K562 (cell line): ENCODE measurements around the gene MORC1. TPM values are rescaled to one million over a fixed set of nuclear protein-coding genes. Genes with fewer than 3 reads are reported as not detected.

ENCODE experiments used
- ATAC-seq: fragments of 200-7000 bp; cut with Tn5 transposase; 3 replicates; pipeline ENCODE4 v1.9.1; 2020; ENCODE audit warnings: moderate library complexity
- BruUV-seq: library from RNA; stranded (reverse); fragments of 400-500 nt; replicated peaks from 2 replicates; lab custom pipeline; 2021; lab: Mats Ljungman, UMichigan
- CTCF ChIA-PET: fragments of 300-600 bp; formaldehyde crosslinking; extraction: SDS; loops from one replicate; lab custom pipeline; 2021; ENCODE audit warnings: low intra/inter-chr PET ratio; lab: Yijun Ruan, JAX
- POLR2A ChIA-PET: fragments of 300-600, 350-650 bp; sonication (Branson Sonifier 250); formaldehyde crosslinking; extraction: SDS; loops from one replicate; lab custom pipeline; 2021; ENCODE audit warnings: antibody characterized with exemption, inconsistent platforms; lab: Yijun Ruan, JAX
- DNase-seq, 4 experiments: peaks; one replicate each; pipeline versions ENCODE4 v3.0.0 to v3.0.0-alpha.2; 2011 to 2018; ENCODE audit warnings: low spot score in 3 of 4, mixed read lengths in 3 of 4; ENCODE audit errors: extremely low read depth in 1 of 4
- FAIRE-seq: peaks from 2 replicates; lab custom pipeline; 2011; peaks lifted over from hg19 to GRCh38; lab: Jason Lieb, UNC
- H2AFZ ChIP-seq: 2 replicates; pipeline ENCODE4 v1.6.0; 2011; ENCODE audit warnings: low read depth, low read length, control low read depth, inconsistent platforms
- H3K27ac ChIP-seq: fragments of 200-600 bp; 3 replicates; pipeline ENCODE4 v1.8.0; 2011; ENCODE audit warnings: low read depth, mild to moderate bottlenecking, control low read depth, inconsistent platforms, low read length, moderate library complexity, mixed read lengths; ENCODE audit errors: extremely low read depth
- H3K27me3 ChIP-seq, 2 experiments: fragments of 300-600 bp in 1 of 2; 2 replicates in 1 of 2; 3 replicates in 1 of 2; pipeline versions ENCODE4 v1.6.0 to v1.8.0; 2011; ENCODE audit warnings: inconsistent platforms in 2 of 2, low read length in 2 of 2, mild to moderate bottlenecking in 1 of 2, mixed read lengths in 1 of 2, moderate library complexity in 1 of 2; ENCODE audit not compliant: control insufficient read depth in 2 of 2, insufficient read depth in 2 of 2
- H3K36me3 ChIP-seq: fragments of 300-600 bp; 3 replicates; pipeline ENCODE4 v1.8.0; 2011; ENCODE audit warnings: mild to moderate bottlenecking, low read length, inconsistent platforms; ENCODE audit not compliant: control insufficient read depth, insufficient read depth
- H3K4me1 ChIP-seq, 2 experiments: fragments of 200-600 bp in 1 of 2; replicated peaks in 1 of 2; 2 replicates in 1 of 2; 3 replicates in 1 of 2; pipeline versions ENCODE4 v1.5.1 to v1.8.0; 2011; ENCODE audit warnings: inconsistent platforms in 2 of 2, low read length in 2 of 2, mild to moderate bottlenecking in 1 of 2, mixed read lengths in 1 of 2, moderate library complexity in 1 of 2; ENCODE audit not compliant: control insufficient read depth in 2 of 2, insufficient read depth in 2 of 2
- H3K4me2 ChIP-seq: 2 replicates; pipeline ENCODE4 v1.6.1; 2011; ENCODE audit warnings: low read length, control low read depth, inconsistent platforms, mixed read lengths; ENCODE audit not compliant: insufficient read depth
- H3K4me3 ChIP-seq: fragments of 200-600 bp; sonication (generic), shearing (Covaris generic); 2 replicates; pipeline ENCODE4 v1.5.1; 2016; ENCODE audit warnings: control low read depth, inconsistent platforms
- H3K79me2 ChIP-seq: fragments of 200-600 bp; 3 replicates; pipeline ENCODE4 v1.8.0; 2011; ENCODE audit warnings: low read length, inconsistent platforms; ENCODE audit not compliant: control insufficient read depth, insufficient read depth
- H3K9ac ChIP-seq, 2 experiments: 2 replicates each; pipeline versions ENCODE4 v1.6.0 to v1.6.1; 2011; ENCODE audit warnings: low read depth in 2 of 2, low read length in 2 of 2, control low read depth in 1 of 2, inconsistent platforms in 1 of 2, mild to moderate bottlenecking in 1 of 2, mixed read lengths in 1 of 2; ENCODE audit not compliant: insufficient read depth in 1 of 2
- H3K9me1 ChIP-seq: one replicate; pipeline ENCODE4 v1.6.0; 2011; ENCODE audit warnings: inconsistent platforms, mild to moderate bottlenecking, low read length, moderate library complexity; ENCODE audit not compliant: control insufficient read depth, insufficient read depth
- H3K9me3 ChIP-seq: replicated peaks from 2 replicates; pipeline ENCODE4 v1.5.1; 2011; ENCODE audit warnings: low read depth, low read length, inconsistent platforms; ENCODE audit not compliant: control insufficient read depth, insufficient read depth
- H4K20me1 ChIP-seq: replicated peaks from 2 replicates; pipeline ENCODE4 v1.6.1; 2011; ENCODE audit warnings: low read length, inconsistent platforms, mixed read lengths; ENCODE audit not compliant: control insufficient read depth, insufficient read depth
- E2F4 ChIP-seq: sonication (generic); formaldehyde crosslinking; IDR thresholded peaks from 2 replicates; pipeline ENCODE4 v1.8.0; 2022; ENCODE audit warnings: mild to moderate bottlenecking, low read depth, missing genetic modification reagents
- NCOA1 ChIP-seq: fragments of 450-650 bp; IDR thresholded peaks from 2 replicates; pipeline ENCODE4 v1.6.1; 2016; ENCODE audit warnings: low read depth
- NR2C2 ChIP-seq, 2 experiments: fragments of 200-800 bp in 1 of 2; sonication (Bioruptor generic) in 1 of 2; sonication (generic) in 1 of 2; formaldehyde crosslinking in 1 of 2; IDR thresholded peaks; 2 replicates each; pipeline versions ENCODE4 v1.6.1 to v1.8.0; 2016 to 2022; ENCODE audit warnings: mild to moderate bottlenecking in 1 of 2, missing compliant biosample characterization in 1 of 2, missing genetic modification characterization in 1 of 2, missing genetic modification reagents in 1 of 2
- SAFB2 ChIP-seq: fragments of 200-400 bp; formaldehyde crosslinking; IDR thresholded peaks from 2 replicates; pipeline ENCODE4 v1.6.1; 2018; ENCODE audit warnings: borderline replicate concordance, low read length, low read depth, moderate library complexity; ENCODE audit not compliant: severe bottlenecking
- ZNF197 ChIP-seq: fragments of 200-800 bp; sonication (Bioruptor generic); IDR thresholded peaks from 2 replicates; pipeline ENCODE4 v1.6.1; 2016; ENCODE audit warnings: low read depth, missing genetic modification characterization, missing compliant biosample characterization
- ZNF232 ChIP-seq: sonication (generic); formaldehyde crosslinking; IDR thresholded peaks from 2 replicates; pipeline ENCODE4 v1.8.0; 2022; ENCODE audit warnings: mild to moderate bottlenecking, missing genetic modification reagents
- WGBS: fragments of 100-300 bp; shearing (Covaris generic); methylation state at CpG from one replicate; pipeline ENCODE4 v1.1.6; 2016; ENCODE audit warnings: low coverage, mixed read lengths; ENCODE audit not compliant: insufficient coverage; ENCODE audit errors: missing lambda C conversion rate; 5-methylcytosine and 5-hydroxymethylcytosine counted together
- in situ Hi-C: fragments of 300-500 bp; cut with MboI; formaldehyde crosslinking; loops from 4 replicates; pipeline ENCODE4 v1.15.0; 2018; ENCODE audit warnings: inconsistent platforms, mixed read lengths
- intact Hi-C: fragments of 100-400 bp; cut with micrococcal nuclease; formaldehyde crosslinking; loops from 2 replicates; pipeline ENCODE4 v1.14.2; 2022
- polyA plus RNA-seq, 8 experiments: library from polyadenylated mRNA; depleted of rRNA in 4 of 8; stranded (reverse) in 5 of 8; unstranded in 3 of 8; fragments of >200 nt; fragmentation: Nextera tagmentation in 2 of 8; fragmentation: Illumina TruSeq in 1 of 8; extraction: Ambion mirVana in 2 of 8; extraction: Trizol in 1 of 8; gene quantifications; 2 replicates each; pipeline versions ENCODE4 v1.2.1 to v1.2.3, GENCODE V29; 2011 to 2014; ENCODE audit warnings: inconsistent platforms in 1 of 8, missing spikeins in 1 of 8
- total RNA-seq, 7 experiments: library from RNA; depleted of rRNA in 6 of 7; stranded (reverse); fragments of >200 nt in 6 of 7; fragmentation: Illumina TruSeq in 2 of 7; extraction: Trizol in 2 of 7; gene quantifications; 2 replicates each; pipeline versions ENCODE4 v1.2.1 to v1.2.3, GENCODE V29; 2011 to 2021; ENCODE audit warnings: low replicate concordance in 1 of 7

Gene MORC1
- total and polyA plus RNA-seq, 9 of the 15 experiments (the other 6 are each of a cell fraction or from before 2014, with no cell fraction given) = 0.08 to 0.41 (median 0.30) TPM; not detected in 1

DNA sequence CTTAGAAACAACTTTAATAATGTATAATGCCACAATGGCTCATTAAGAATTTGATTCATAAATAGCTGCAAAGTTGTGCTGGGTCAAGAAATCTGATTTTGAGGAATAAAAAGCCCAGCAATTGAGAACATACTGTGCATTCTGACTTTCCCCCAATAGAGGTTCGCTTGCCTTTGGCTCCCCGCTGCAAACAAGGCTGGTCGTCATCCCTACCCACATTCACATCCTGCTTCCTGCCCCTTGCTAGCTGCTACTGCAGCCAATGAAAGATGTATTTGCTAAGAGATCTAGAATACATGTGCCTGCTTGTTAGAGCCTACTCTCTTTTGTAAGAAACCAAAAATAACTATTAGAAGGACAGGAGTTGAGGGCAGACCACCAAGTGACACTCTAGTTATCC lies 112.5 kb downstream of the MORC1 start:
- H3K9ac ChIP-seq = no peak overlapping the region
- no peak overlapping the region for H3K4me2 ChIP-seq
- H4K20me1 ChIP-seq = no peaks in the 10 kb centered on the region
- no peak overlapping the region for H2AFZ ChIP-seq
- H3K36me3 ChIP-seq = no peaks in the 10 kb centered on the region
- H3K4me1 ChIP-seq = no peaks in the 10 kb centered on the region
- H3K27ac ChIP-seq = no peak overlapping the region
- in situ Hi-C loops = no loop called here
- H3K4me3 ChIP-seq = no peak overlapping the region
- no peak for FAIRE-seq
- no peak for DNase-seq
- no peaks in the 10 kb centered on the region for H3K27me3 ChIP-seq
- no peaks in the 10 kb centered on the region for H3K9me1 ChIP-seq
- no peaks in the 10 kb centered on the region for H3K9me3 ChIP-seq
- intact Hi-C loops = no loop called here
- ATAC-seq = no peak
- H3K79me2 ChIP-seq = no peaks in the 10 kb centered on the region
- WGBS = 0% methylated on average over 3 of the region's 3 CpGs
- CTCF ChIA-PET = no interaction called here
- no peak for TF ChIP-seq NCOA1
- TF ChIP-seq SAFB2 = no peak
- no peak for TF ChIP-seq ZNF197 (CRISPR knock-in tag)
- no peak for TF ChIP-seq E2F4
- no peak for TF ChIP-seq NR2C2 (CRISPR knock-in tag; IDR thresholded peaks at IDR 0.05)
- TF ChIP-seq NR2C2 (tag; IDR thresholded peaks at IDR 0.05) = no peak
- no peak for TF ChIP-seq ZNF232 (CRISPR knock-in tag)
- TF ChIP-seq, all 486 proteins: peak for 0
- POLR2A ChIA-PET = interaction anchor here (0.7 kb wide), 1 partner anchor 35 kb away, joined by 3 read pairs; no protein-coding TSS in a partner anchor
- BruUV-seq = no TSS peak
